ENCODE measurements around the gene PRKACG. TPM values are rescaled to one million over a fixed set of nuclear protein-coding genes. Genes with fewer than 3 reads are reported as not detected.

PRKACG gene
- total and polyA plus RNA-seq, 2 of the 8 experiments (the other 6 are each of a cell fraction or from before 2014, with no cell fraction given), result not detected

DNA sequence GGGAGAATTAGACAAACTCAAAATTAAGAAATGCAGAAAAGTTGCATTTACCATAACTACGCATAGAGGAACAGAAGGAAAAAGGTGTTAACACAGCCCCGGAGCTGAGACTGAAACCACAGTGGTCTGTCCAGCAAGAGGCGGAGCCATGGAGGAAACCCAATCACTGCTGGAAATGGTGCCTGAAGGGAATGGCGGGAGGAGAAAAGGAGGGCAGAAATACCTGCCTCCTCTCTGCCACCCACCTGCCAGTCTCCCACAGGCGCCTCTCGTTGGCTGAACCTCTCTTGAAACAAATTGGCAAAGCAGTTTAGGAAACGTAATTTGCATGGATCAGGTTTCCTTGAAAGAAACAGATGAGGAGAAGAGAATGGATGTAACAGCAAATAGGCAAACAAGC is 9.7 kb upstream of the PRKACG start:
- no peak overlapping the region for H4K5ac ChIP-seq (ENCODE audit: insufficient read length, low read depth, low read length)
- H2AFZ ChIP-seq (ENCODE audit: low read length), result peak overlapping the region; percentile 59
- POLR2A ChIA-PET (ENCODE audit: partially characterized antibody), result interaction anchor here (0.6 to 1.3 kb wide), 3 partner anchors 12 to 179 kb away, joined by 3 to 4 read pairs (median 3); partner anchors contain the start of gene FXN

More for the DNA sequence above, 9.7 kb upstream of the PRKACG start:
- Histone ChIP-seq H2AK5ac (ENCODE audit: low read depth, low read length) (no peak overlapping the region), H4K20me1 (replicated peaks in 1 of 2; ENCODE audit: control insufficient read depth in 1 of 2, insufficient read depth in 2 of 2, low read length in 2 of 2) (no peaks in the 10 kb centered on the region), H3K79me2 (ENCODE audit: control insufficient read depth in 1 of 2, insufficient read depth in 2 of 2, low read length in 2 of 2) (no peaks in the 10 kb centered on the region), H4K91ac (replicated peaks; ENCODE audit: insufficient read length, low read length) (peak overlapping the region; percentile 3), H3K79me1 (ENCODE audit: low read depth, low read length) (no peaks in the 10 kb centered on the region), H3K23me2 (ENCODE audit: low read depth, low read length) (no peaks in the 10 kb centered on the region), H3K4ac (replicated peaks; ENCODE audit: insufficient read length, low read depth, low read length) (no peak overlapping the region), H4K8ac (ENCODE audit: extremely low read depth, insufficient read depth, low read length) (no peak overlapping the region), H3K4me3 (ENCODE audit: extremely low read depth in 1 of 4, insufficient read depth in 2 of 4, low read depth in 3 of 4, low read length in 4 of 4) (no peak overlapping the region), H3K18ac (ENCODE audit: extremely low read depth, low read length) (no peak overlapping the region), H3K56ac (replicated peaks; ENCODE audit: insufficient read length, low read depth, low read length) (no peak overlapping the region), H3K4me1 (replicated peaks in 1 of 4; ENCODE audit: control insufficient read depth in 3 of 4, insufficient read depth in 4 of 4, low read length in 3 of 4) (peaks cover 0 to 5% (median 0%) of the 10 kb centered on the region in 4 experiments; a peak in 2 of 7 replicates), H2BK120ac (replicated peaks; ENCODE audit: low read depth, low read length) (no peak overlapping the region), H3K14ac (ENCODE audit: insufficient read length) (no peak overlapping the region), H3K9ac (replicated peaks in 1 of 4; ENCODE audit: extremely low read depth in 1 of 4, low read depth in 3 of 4, low read length in 3 of 4) (no peak overlapping the region), H2BK5ac (ENCODE audit: low read depth, low read length) (no peak overlapping the region), H2BK15ac (ENCODE audit: low read length) (peak overlapping the region; percentile 89; the same call in 1 of the 2 replicates), H3K27me3 (replicated peaks in 1 of 4; ENCODE audit: control insufficient read depth in 3 of 4, extremely low read depth in 1 of 4, insufficient read depth in 3 of 4, low read length in 3 of 4) (no peaks in the 10 kb centered on the region; a peak in 1 of 7 replicates), H3K36me3 (ENCODE audit: control insufficient read depth in 2 of 4, insufficient read depth in 4 of 4, low read length in 3 of 4) (no peaks in the 10 kb centered on the region), H2BK12ac (ENCODE audit: low read depth, low read length) (no peak overlapping the region), H3K27ac (ENCODE audit: low read depth, low read length) (no peak overlapping the region), H3K9me3 (ENCODE audit: insufficient read depth in 2 of 2, low read depth in 1 of 2, low read length in 1 of 2) (no peaks in the 10 kb centered on the region), H2BK20ac (ENCODE audit: low read length) (no peak overlapping the region), H3K23ac (ENCODE audit: insufficient read length) (no peak overlapping the region), H3K4me2 (ENCODE audit: insufficient read depth in 1 of 2, low read depth in 2 of 2, low read length in 2 of 2) (no peak overlapping the region; a peak in 1 of 4 replicates)
- TF ChIP-seq YY1 (IDR thresholded peaks at IDR 0.05; ENCODE audit: low read depth, low read length) (0 out of 2 replicates have a peak, but pooled peaks have one; percentile 48), EZH2 (IDR thresholded peaks at IDR 0.05; ENCODE audit: low read depth, low read length, severe bottlenecking) (no peak), FOSL1 (IDR thresholded peaks at IDR 0.05; ENCODE audit: insufficient read depth, low read depth, low read length) (no peak), HDAC2 (IDR thresholded peaks at IDR 0.05; ENCODE audit: borderline replicate concordance in 1 of 2, low read depth in 2 of 2, low read length in 2 of 2) (peak in 1 of 2 experiments; percentile 2; a peak in 1 of 4 replicates), CREB1 (IDR thresholded peaks at IDR 0.05) (no peak), CHD2 (IDR thresholded peaks at IDR 0.05; ENCODE audit: low read length) (no peak)
- TF ChIP-seq, protein P1, sequence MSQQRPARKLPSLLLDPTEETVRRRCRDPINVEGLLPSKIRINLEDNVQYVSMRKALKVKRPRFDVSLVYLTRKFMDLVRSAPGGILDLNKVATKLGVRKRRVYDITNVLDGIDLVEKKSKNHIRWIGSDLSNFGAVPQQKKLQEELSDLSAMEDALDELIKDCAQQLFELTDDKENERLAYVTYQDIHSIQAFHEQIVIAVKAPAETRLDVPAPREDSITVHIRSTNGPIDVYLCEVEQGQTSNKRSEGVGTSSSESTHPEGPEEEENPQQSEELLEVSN (IDR thresholded peaks at IDR 0.05), result peak; percentile 73
- CTCF ChIA-PET (ENCODE audit: partially characterized antibody), result interaction anchor here (0.6 to 1.8 kb wide), 6 partner anchors 9 to 456 kb away, joined by 3 to 7 read pairs (median 4); partner anchors contain the start of genes FXN and PRKACG
- FAIRE-seq (no peak), DNase-seq (ENCODE audit: low read depth in 1 of 2, low spot score in 2 of 2) (peak in 1 of 2 experiments; percentile 54)
- WGBS, 2 experiments (ENCODE audit: extremely low coverage in 1 of 2, insufficient coverage in 1 of 2, insufficient read length in 1 of 2, insufficient replicate concordance in 2 of 2, low coverage in 1 of 2, low lambda C conversion rate in 2 of 2, missing lambda C conversion rate in 1 of 2), result 59% methylated on average over 7 of the region's 7 CpGs; no CpG with 5 or more reads in 1 of the 2 experiments

All from H1 (cell line).